ENCODE measurements around the gene CCDC150. TPM values are rescaled to one million over a fixed set of nuclear protein-coding genes. Genes with fewer than 3 reads are reported as not detected.

The CCDC150 gene
- total and polyA plus RNA-seq, 10 donors: 0.54 to 6.8 (median 1.8) TPM

DNA sequence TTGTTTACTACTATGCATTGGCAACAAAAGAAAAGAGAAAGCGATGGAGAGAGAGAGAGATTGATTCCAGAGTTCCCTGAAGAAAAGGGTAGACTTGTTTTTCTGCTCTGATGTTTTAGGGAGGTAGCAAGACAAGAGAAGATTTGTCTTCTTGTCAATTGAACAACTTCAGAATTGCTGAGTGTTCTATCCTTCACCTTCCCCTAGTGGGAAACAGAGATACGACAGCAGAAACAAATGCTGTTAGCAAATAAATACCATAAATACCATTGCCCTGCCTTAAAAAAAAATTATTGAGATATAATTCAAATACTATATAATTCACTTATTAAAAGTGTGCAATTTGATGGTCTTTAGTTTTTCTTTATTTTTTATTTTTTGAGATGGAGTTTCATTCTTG, 26.2 kb upstream of the CCDC150 start:
- no peaks in the 10 kb centered on the region for H3K36me3 ChIP-seq
- no peak for DNase-seq
- no peak overlapping the region for H3K27ac ChIP-seq
- H3K27me3 ChIP-seq (replicated peaks in 1 of 7): no peaks in the 10 kb centered on the region
- no peak overlapping the region for H3K4me3 ChIP-seq
- no peaks in the 10 kb centered on the region for H3K4me1 ChIP-seq
- TF ChIP-seq, protein P1, sequence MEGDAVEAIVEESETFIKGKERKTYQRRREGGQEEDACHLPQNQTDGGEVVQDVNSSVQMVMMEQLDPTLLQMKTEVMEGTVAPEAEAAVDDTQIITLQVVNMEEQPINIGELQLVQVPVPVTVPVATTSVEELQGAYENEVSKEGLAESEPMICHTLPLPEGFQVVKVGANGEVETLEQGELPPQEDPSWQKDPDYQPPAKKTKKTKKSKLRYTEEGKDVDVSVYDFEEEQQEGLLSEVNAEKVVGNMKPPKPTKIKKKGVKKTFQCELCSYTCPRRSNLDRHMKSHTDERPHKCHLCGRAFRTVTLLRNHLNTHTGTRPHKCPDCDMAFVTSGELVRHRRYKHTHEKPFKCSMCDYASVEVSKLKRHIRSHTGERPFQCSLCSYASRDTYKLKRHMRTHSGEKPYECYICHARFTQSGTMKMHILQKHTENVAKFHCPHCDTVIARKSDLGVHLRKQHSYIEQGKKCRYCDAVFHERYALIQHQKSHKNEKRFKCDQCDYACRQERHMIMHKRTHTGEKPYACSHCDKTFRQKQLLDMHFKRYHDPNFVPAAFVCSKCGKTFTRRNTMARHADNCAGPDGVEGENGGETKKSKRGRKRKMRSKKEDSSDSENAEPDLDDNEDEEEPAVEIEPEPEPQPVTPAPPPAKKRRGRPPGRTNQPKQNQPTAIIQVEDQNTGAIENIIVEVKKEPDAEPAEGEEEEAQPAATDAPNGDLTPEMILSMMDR (IDR thresholded peaks at IDR 0.05 in 8 of 11, conservative IDR thresholded peaks at IDR 0.05 in 3 of 11): no peak
- TF ChIP-seq POLR2AphosphoS5 (IDR thresholded peaks at IDR 0.05): no peak
- TF ChIP-seq POLR2A (IDR thresholded peaks at IDR 0.05): no peak
- intact Hi-C loops (cut with DNase I; ENCODE audit: low total_unique reads): no loop called here
- 80 to 95% (median 87%) methylated on average over 2 of the region's 2 CpGs for WGBS, 5 donors
- H3K9me3 ChIP-seq: no peaks in the 10 kb centered on the region

DNA sequence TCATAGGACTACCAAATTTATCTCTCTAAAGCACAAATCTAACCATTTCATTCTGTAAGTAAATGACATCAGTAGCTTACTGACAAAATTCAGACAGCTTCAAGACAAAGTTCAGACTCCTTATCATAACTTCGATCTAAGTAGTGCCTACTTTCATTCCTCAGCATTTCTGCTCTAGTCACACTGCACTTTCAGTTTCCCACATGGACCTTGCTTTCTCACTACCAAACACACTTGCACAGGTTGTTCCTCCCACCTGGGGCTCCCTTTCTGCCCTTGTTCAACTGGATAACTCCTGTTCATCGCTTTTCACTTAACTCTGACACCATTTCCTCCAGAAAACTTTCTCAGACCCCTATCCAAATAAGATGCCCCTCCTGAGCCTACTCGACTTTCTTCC, 22.1 kb upstream of the CCDC150 start:
- H3K36me3 ChIP-seq: no peaks in the 10 kb centered on the region
- no peaks in the 10 kb centered on the region for H3K4me1 ChIP-seq
- DNase-seq: no peak
- no peaks in the 10 kb centered on the region for H3K9me3 ChIP-seq
- intact Hi-C loops (cut with DNase I; ENCODE audit: low total_unique reads): no loop called here
- H3K27me3 ChIP-seq (replicated peaks in 1 of 7): no peaks in the 10 kb centered on the region
- no peak overlapping the region for H3K4me3 ChIP-seq
- WGBS, 5 donors: 73 to 89% (median 81%) methylated on average over 3 of the region's 3 CpGs
- no peak overlapping the region for H3K27ac ChIP-seq
- TF ChIP-seq, protein P1 (IDR thresholded peaks at IDR 0.05 in 8 of 11, conservative IDR thresholded peaks at IDR 0.05 in 3 of 11): no peak
- TF ChIP-seq POLR2AphosphoS5 (IDR thresholded peaks at IDR 0.05) (no peak), POLR2A (IDR thresholded peaks at IDR 0.05) (no peak)

DNA sequence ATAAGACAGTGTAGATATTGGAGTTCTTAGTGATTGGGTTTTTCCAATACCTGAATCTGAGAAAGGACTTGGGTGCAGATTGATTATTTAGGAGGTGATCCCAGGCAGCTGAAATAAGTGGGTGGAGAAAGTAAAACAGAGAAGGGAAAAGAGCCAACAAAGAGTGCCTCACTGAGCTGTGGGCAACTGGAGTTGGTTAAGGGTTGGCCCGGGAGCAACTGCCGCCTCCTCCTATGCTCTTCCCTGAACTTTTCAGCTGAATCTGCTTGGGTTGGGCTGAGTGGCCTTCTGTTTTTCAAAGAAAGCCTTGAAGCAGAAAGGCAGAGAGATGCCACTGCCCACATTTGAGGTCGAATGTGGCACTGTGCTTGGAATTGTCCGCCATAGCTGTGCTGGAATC, 20.9 kb upstream of the CCDC150 start:
- Histone ChIP-seq H3K27ac (no peak overlapping the region), H3K9me3 (peaks cover 0 to 5% (median 0%) of the 10 kb centered on the region in 8 donors), H3K4me1 (no peaks in the 10 kb centered on the region), H3K27me3 (replicated peaks in 1 of 7) (no peaks in the 10 kb centered on the region), H3K4me3 (no peak overlapping the region), H3K36me3 (no peaks in the 10 kb centered on the region)
- DNase-seq: no peak
- WGBS, 5 donors: 87 to 96% (median 91%) methylated on average over 4 of the region's 4 CpGs
- intact Hi-C loops (cut with DNase I; ENCODE audit: low total_unique reads): no loop called here
- TF ChIP-seq POLR2AphosphoS5 (IDR thresholded peaks at IDR 0.05) (no peak), POLR2A (IDR thresholded peaks at IDR 0.05) (no peak)
- TF ChIP-seq, protein P1 (IDR thresholded peaks at IDR 0.05 in 8 of 11, conservative IDR thresholded peaks at IDR 0.05 in 3 of 11): no peak

DNA sequence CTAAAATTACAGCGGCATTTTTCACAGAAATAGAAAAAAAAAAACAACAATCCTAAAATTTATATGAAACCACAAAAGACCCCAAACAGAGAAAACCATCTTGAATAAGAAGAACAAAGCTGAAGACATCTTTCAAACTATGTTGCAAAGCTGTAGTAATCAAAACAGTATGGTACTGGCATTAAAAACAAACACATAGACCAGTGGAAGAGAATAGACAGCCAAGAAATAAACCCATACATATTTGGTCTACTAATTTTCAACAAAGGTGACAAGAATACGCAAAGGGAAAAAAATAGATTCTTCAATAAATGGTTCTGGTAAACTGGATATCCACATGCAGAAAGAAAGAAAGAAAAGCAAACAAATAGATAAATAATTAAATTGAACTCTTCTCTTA, 9.0 kb upstream of the CCDC150 start:
- WGBS, 5 donors: 67 to 96% (median 94%) methylated on average over 2 of the region's 2 CpGs
- Histone ChIP-seq H3K9me3 (peaks cover 0 to 19% (median 16%) of the 10 kb centered on the region in 8 donors), H3K4me1 (no peaks in the 10 kb centered on the region), H3K36me3 (no peaks in the 10 kb centered on the region), H3K4me3 (no peak overlapping the region), H3K27me3 (replicated peaks in 1 of 7) (peaks cover 0 to 11% (median 0%) of the 10 kb centered on the region in 7 donors), H3K27ac (no peak overlapping the region)
- no peak for TF ChIP-seq POLR2A (IDR thresholded peaks at IDR 0.05)
- TF ChIP-seq, protein P1 (IDR thresholded peaks at IDR 0.05 in 8 of 11, conservative IDR thresholded peaks at IDR 0.05 in 3 of 11): no peak
- DNase-seq: no peak
- intact Hi-C loops (cut with DNase I; ENCODE audit: low total_unique reads): no loop called here
